ENCODE results near the gene SYNDIG1. TPM values are rescaled to one million over a fixed set of nuclear protein-coding genes. Genes with fewer than 3 reads are reported as not detected.

SYNDIG1 gene
- total RNA-seq, 8 experiments from 2014 or later: 5.0 to 64.6 (median 11.3) TPM

DNA sequence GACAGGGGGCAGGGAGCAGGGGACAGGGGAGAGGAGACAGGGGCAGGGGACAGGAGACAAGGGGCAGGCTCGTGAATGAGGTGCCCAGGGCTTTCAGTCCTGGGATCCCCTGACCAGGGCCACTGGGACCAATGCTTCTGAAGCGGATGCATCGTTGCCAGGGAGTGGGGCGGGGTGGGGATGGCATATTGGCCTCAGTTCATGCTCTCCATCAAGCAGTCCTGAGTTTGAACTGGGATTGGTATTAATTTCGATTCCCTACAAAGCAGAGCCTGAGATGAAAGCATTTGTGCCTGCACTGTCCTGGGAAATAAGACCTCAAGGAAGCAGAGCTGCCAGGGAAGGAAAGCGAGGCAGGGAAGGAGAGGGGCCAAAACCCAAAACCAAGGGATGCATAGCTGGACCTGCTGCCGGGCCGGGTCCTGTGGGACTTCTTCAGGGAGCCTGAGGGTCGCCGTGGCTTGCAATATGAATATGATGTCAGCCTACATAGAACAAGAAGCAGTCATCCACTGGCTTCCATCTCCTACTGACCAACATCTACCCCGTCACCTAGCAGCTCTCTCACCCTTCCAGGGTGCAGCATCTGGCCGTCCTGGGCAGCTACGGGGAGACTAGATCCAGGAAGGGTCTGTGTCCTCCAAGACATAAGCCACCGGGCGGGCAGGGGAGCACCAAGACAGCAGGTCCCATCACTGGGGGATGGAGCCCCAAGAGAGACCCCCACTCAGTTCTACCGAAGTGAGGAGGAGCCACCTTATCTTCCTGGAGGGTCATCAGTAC, 233.3 kb downstream of the SYNDIG1 start:
- 0 to 95% (median 60%) methylated on average over 1 to 4 of the region's 16 CpGs; no CpG with 5 or more reads in 5 of the 10 experiments for WGBS, 10 experiments
- no peaks in the 10 kb centered on the region for H3K4me1 ChIP-seq (replicated peaks in 1 of 2)
- no peak for ATAC-seq (replicated peaks in 6 of 8)
- H3K4me3 ChIP-seq: no peak overlapping the region
- in situ Hi-C loops (cut with MboI; ENCODE audit: low pct_unique_long_range_greater_than_20kb in 2 of 9, low sequenced_read_pairs in 9 of 9, unreplicated experiment in 9 of 9): no loop called here
- H3K27ac ChIP-seq: no peak overlapping the region

DNA sequence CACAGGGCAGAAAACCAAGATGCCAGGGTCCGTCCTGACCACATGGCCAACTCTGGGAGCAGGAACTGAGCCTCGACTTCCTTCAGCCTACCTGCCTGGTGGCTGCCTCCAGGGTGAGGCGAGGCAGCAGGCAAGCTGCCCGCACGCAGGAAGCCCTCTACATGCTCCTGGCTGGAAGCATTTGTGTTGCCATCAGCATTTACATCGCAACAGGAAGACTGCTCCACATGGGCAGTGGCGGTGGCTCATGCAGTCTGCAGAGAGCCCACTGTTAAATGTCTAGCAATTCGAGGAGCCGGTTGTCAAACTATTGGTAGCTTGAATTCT, 233.8 kb downstream of the SYNDIG1 start:
- WGBS, 10 experiments: 43 to 95% (median 80%) methylated on average over 2 to 6 of the region's 9 CpGs; no CpG with 5 or more reads in 3 of the 10 experiments
- no peak for ATAC-seq (replicated peaks in 6 of 8)
- H3K4me3 ChIP-seq: no peak overlapping the region
- in situ Hi-C loops (cut with MboI; ENCODE audit: low pct_unique_long_range_greater_than_20kb in 2 of 9, low sequenced_read_pairs in 9 of 9, unreplicated experiment in 9 of 9): no loop called here
- H3K27ac ChIP-seq: no peak overlapping the region
- no peaks in the 10 kb centered on the region for H3K4me1 ChIP-seq (replicated peaks in 1 of 2)

GRCh38 chr20:24704899-24705298, 235.5 kb downstream of the SYNDIG1 start:
- in situ Hi-C loops (cut with MboI; ENCODE audit: low pct_unique_long_range_greater_than_20kb in 2 of 9, low sequenced_read_pairs in 9 of 9, unreplicated experiment in 9 of 9): no loop called here
- WGBS, 10 experiments: 55 to 100% (median 93%) methylated on average over 2 to 3 of the region's 3 CpGs; no CpG with 5 or more reads in 3 of the 10 experiments

DNA sequence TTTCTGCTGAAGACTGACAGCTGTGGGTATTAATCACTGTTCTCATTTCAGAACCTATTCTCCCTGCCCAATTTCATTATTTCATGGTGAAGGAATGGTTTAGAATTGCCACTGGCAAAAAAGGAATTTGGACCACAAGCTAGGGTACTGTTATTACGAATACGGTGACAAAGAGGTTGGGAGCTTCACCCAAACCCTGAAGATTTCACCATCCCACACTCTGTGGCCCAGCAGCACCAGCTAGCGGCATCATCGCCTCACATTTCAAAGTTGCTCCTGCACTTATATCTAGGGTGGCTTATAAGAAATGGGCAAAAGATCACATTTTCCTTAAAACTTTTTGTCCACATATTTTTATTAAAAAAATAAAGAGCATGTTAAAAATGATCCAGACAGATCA, 236.1 kb downstream of the SYNDIG1 start:
- peak in 1 of 8 experiments; percentile 36 for ATAC-seq (replicated peaks in 6 of 8)
- H3K4me3 ChIP-seq: no peak overlapping the region
- no peaks in the 10 kb centered on the region for H3K4me1 ChIP-seq (replicated peaks in 1 of 2)
- WGBS, 10 experiments: 25 to 93% (median 75%) methylated on average over 2 to 4 of the region's 4 CpGs; no CpG with 5 or more reads in 3 of the 10 experiments
- H3K27ac ChIP-seq: no peak overlapping the region
- in situ Hi-C loops (cut with MboI; ENCODE audit: low pct_unique_long_range_greater_than_20kb in 2 of 9, low sequenced_read_pairs in 9 of 9, unreplicated experiment in 9 of 9): no loop called here

More at GRCh38 chr20:24704899-24705298, 235.5 kb downstream of the SYNDIG1 start:
- no peak overlapping the region for H3K4me3 ChIP-seq
- H3K27ac ChIP-seq: no peak overlapping the region
- no peak for ATAC-seq (replicated peaks in 6 of 8)
- H3K4me1 ChIP-seq (replicated peaks in 1 of 2): no peaks in the 10 kb centered on the region

DNA sequence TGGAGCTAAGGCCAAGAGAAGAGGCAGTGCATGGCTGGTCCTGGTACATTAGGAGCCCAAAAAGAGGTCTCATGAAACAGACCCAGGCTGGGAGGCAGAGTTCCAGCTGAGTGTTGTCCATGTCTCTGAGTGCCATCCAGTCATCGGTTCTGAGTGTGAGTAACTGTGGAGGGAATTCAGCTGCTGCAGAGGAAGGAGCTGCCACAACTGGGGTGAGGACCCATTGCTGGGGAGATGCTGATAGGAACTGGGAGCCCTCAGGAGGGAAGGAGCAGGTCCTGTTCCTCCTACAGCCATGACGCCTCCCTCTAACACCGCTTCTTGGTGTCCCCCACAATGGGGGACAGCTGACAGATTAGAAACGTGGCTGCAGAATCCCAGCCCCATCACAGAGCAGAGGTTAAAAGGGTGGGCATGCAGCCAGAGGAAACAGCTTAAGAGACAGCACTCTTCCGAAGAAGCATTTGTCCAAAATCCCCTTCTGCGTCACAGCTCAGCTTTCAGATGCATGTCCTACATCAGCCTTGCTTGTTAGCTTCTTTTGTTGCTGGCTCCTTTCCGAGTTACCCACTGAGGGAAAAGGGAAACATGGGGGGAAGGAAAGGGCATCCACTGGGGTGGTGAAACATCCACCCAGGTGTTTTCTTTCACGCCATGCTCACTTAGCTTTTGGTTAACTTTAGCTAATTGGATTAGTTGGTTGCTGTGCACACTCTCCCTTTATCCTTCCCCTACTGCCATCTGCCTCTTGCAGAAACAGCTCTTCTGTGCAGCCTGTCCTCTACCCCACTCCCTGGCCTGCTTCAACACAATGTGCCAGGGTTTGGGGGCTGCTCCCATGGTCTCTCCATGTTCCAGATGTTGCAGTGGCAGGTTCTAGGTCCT, 239.2 kb downstream of the SYNDIG1 start:
- Histone ChIP-seq H3K4me1 (replicated peaks in 1 of 2) (no peaks in the 10 kb centered on the region), H3K27ac (no peak overlapping the region), H3K4me3 (no peak overlapping the region)
- ATAC-seq (replicated peaks in 6 of 8): no peak
- WGBS, 10 experiments: 36 to 85% (median 60%) methylated on average over 1 to 6 of the region's 8 CpGs; no CpG with 5 or more reads in 1 of the 10 experiments
- in situ Hi-C loops (cut with MboI; ENCODE audit: low pct_unique_long_range_greater_than_20kb in 2 of 9, low sequenced_read_pairs in 9 of 9, unreplicated experiment in 9 of 9): no loop called here
